GM21381 (cell line): ENCODE data around the gene PCDHB9.
"Not testable (repeated sequence)": the region's sequence is repeated elsewhere in the genome, so short reads cannot be mapped to it uniquely, and the experiment has no call there.

Experiments
- ATAC-seq: cut with Tn5 transposase; IDR thresholded peaks from one replicate; pipeline ENCODE4 v1.9.1; 2021; ENCODE audit warnings: mild to moderate bottlenecking, moderate library complexity; ENCODE audit not compliant: unreplicated experiment

PCDHB9 gene

GRCh38 chr5:141184117-141184855, 2.7 kb upstream of the PCDHB9 start:
- not testable (repeated sequence) for ATAC-seq

- ATAC-seq = not testable (repeated sequence)
Measured at GRCh38 chr5:141188682-141189081, 1.7 kb downstream of the PCDHB9 start.

- not testable (repeated sequence) for ATAC-seq
Measured at GRCh38 chr5:141189131-141189530, 2.2 kb downstream of the PCDHB9 start.

DNA sequence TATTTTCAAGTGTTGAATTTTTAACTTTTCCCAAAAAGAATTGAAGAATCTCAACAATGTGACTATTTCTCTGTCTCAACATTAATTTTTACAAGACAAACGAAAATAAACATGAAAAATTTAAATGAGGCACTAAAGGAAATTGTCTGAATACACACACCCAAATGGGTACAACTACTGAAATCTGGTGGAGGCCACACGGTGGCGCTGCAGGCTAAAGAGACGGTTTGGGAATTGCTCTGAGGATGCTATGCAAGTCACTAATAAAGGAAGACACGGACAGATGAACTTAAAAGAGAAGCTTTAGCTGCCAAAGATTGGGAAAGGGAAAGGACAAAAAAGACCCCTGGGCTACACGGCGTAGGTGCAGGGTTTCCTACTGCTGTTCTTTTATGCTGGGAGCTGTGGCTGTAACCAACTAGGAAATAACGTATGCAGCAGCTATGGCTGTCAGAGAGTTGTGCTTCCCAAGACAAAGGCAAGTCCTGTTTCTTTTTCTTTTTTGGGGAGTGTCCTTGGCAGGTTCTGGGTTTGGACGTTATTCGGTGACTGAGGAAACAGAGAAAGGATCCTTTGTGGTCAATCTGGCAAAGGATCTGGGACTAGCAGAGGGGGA, 5.3 kb downstream of the PCDHB9 start, which contains the start of gene PCDHB10:
Gene PCDHB10, plus strand, starts transcription at position 244 of the 616 bp plus-strand sequence. Its CDS starts 200 bp downstream, at position 444.
- ATAC-seq = no peak

GRCh38 chr5:141194332-141194731, 7.4 kb downstream of the PCDHB9 start:
- not testable (repeated sequence) for ATAC-seq

- no peak for ATAC-seq
Measured at GRCh38 chr5:141196363-141196762, 9.4 kb downstream of the PCDHB9 start.

- ATAC-seq = no peak
Measured at GRCh38 chr5:141199359-141200235, 12.6 kb downstream of the PCDHB9 start, which contains the start of gene PCDHB11. Gene PCDHB11, plus strand, starts transcription at chr5:141199627. Its CDS starts 148 bp downstream, at chr5:141199775.

DNA sequence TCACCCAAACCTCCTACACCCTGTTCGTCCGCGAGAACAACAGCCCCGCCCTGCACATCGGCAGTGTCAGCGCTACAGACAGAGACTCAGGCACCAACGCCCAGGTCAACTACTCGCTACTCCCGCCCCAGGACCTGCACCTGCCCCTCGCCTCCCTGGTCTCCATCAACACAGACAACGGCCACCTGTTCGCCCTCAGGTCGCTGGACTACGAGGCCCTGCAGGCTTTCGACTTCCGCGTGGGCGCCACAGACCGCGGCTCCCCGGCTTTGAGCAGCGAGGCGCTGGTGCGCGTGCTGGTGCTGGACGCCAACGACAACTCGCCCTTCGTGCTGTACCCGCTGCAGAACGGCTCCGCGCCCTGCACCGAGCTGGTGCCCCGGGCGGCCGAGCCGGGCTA, 14.2 kb downstream of the PCDHB9 start:
- ATAC-seq = not testable (repeated sequence)

- not testable (repeated sequence) for ATAC-seq
Measured at GRCh38 chr5:141201646-141202045, 14.7 kb downstream of the PCDHB9 start.

DNA sequence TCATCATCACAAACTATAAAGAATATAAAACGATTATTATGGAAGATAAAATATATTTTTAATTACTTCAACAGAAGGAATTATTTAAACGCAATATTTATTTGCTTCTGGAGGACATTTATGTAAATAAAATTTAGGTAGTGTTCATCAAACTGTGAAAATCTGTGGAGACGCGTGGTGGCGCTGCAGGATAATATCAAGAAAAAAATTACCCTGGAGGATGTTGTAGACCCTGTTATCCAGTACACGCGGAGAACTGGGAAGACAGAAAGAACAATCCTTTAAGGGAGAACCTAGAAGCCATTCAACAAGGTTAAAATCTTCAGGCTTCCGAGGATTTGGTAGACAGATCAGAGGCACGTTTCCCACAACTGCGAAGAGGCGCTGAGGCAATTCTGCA, 21.5 kb downstream of the PCDHB9 start, which contains the start of gene PCDHB12:
Gene PCDHB12, plus strand, starts transcription at position 242 of the 400 bp plus-strand sequence. CDS start 189 bp downstream, outside the sequence.
- no peak for ATAC-seq

DNA sequence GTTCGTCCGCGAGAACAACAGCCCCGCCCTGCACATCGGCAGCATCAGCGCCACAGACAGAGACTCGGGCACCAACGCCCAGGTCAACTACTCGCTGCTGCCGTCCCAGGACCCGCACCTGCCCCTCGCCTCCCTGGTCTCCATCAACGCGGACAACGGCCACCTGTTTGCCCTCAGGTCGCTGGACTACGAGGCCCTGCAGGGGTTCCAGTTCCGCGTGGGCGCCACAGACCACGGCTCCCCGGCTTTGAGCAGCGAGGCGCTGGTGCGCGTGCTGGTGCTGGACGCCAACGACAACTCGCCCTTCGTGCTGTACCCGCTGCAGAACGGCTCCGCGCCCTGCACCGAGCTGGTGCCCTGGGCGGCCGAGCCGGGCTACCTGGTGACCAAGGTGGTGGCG, 23.3 kb downstream of the PCDHB9 start:
- not testable (repeated sequence) for ATAC-seq

DNA sequence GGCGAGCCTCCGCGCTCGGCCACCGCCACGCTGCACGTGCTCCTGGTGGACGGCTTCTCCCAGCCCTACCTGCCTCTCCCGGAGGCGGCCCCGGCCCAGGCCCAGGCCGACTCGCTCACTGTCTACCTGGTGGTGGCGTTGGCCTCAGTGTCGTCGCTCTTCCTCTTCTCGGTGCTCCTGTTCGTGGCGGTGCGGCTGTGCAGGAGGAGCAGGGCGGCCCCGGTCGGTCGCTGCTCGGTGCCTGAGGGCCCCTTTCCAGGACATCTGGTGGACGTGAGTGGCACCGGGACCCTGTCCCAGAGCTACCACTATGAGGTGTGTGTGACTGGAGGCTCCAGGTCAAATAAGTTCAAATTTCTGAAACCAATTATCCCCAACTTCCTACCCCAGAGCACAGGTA, 23.9 kb downstream of the PCDHB9 start:
- not testable (repeated sequence) for ATAC-seq

- not testable (repeated sequence) for ATAC-seq
Measured at GRCh38 chr5:141213656-141214339, 26.8 kb downstream of the PCDHB9 start, which contains the start of gene PCDHB13. Gene PCDHB13, plus strand, starts transcription at chr5:141213919. Its CDS starts 205 bp downstream, at chr5:141214124.

- ATAC-seq = not testable (repeated sequence)
Measured at GRCh38 chr5:141214583-141214982, 27.6 kb downstream of the PCDHB9 start.

- not testable (repeated sequence) for ATAC-seq
Measured at GRCh38 chr5:141215504-141215903, 28.5 kb downstream of the PCDHB9 start.

GRCh38 chr5:141216035-141216434, 29.1 kb downstream of the PCDHB9 start:
- ATAC-seq = not testable (repeated sequence)

DNA sequence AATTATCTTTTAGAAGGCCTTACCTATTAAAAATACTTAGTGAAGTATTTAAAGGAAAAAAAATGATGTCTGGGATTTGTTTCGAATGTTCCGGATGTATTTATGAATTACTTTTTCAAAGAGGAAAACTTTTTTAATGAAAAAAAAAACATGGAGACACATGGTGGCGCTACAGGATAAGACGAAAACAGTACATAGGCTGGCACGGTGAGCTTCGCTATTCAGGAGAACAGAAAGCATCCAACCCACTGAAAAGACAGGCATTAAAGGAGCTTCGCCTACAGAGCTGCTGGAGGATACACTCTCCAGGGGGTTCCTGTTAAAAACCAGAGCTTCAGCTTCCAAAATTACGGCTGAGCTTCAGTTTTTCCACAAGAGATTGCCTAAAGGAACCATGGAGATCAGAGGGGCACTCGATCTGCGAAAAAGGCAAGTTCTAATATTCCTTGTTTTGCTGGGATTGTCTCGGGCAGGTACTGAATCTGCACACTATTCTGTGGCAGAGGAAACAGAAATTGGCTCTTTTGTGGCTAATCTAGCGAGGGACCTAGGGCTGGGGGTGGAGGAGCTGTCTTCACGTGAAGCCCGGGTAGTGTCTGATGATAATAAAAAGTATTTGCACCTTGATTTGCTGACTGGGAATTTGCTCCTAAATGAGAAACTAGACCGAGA, 36.3 kb downstream of the PCDHB9 start, which contains the start of gene PCDHB14:
Gene PCDHB14, plus strand, starts transcription at position 232 of the 672 bp plus-strand sequence. Its CDS starts 163 bp downstream, at position 395.
- ATAC-seq = no peak

GRCh38 chr5:141224844-141225243, 37.9 kb downstream of the PCDHB9 start:
- not testable (repeated sequence) for ATAC-seq

- ATAC-seq = not testable (repeated sequence)
Measured at GRCh38 chr5:141225421-141225820, 38.5 kb downstream of the PCDHB9 start.
